ENCODE data around the gene SLC4A11. TPM values are rescaled to one million over a fixed set of nuclear protein-coding genes. Genes with fewer than 3 reads are reported as not detected.

SLC4A11 gene
- total RNA-seq, 1 experiment from 2014 or later, result 4.9 TPM

DNA sequence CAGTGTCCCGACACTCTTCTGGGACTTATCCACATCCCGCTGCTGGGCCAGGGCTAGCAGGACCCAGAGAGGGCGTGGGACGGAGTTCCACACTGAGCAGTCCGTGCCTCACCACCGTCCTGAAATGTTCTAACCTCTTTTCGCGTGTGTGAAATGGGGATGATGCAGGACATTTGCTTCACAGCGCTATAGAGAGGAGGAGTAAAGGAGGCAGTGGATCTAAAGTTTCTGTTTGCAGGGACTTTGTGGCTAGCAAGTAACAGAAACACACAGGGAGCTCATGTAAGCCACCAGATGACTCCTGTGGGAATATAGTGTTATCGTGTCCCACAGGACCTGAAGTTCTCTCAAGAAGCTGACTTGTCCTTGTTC, 29.1 kb downstream of the SLC4A11 start:
- no peak for DNase-seq
- Histone ChIP-seq H3K27me3 (ENCODE audit: control insufficient read depth, insufficient read depth, low read length) (no peaks in the 10 kb centered on the region), H3K4me3 (ENCODE audit: insufficient read depth, low read depth, low read length) (peak overlapping the region; percentile 79), H3K36me3 (replicated peaks; ENCODE audit: control insufficient read depth, insufficient read depth, low read length) (peaks cover 13% of the 10 kb centered on the region)

DNA sequence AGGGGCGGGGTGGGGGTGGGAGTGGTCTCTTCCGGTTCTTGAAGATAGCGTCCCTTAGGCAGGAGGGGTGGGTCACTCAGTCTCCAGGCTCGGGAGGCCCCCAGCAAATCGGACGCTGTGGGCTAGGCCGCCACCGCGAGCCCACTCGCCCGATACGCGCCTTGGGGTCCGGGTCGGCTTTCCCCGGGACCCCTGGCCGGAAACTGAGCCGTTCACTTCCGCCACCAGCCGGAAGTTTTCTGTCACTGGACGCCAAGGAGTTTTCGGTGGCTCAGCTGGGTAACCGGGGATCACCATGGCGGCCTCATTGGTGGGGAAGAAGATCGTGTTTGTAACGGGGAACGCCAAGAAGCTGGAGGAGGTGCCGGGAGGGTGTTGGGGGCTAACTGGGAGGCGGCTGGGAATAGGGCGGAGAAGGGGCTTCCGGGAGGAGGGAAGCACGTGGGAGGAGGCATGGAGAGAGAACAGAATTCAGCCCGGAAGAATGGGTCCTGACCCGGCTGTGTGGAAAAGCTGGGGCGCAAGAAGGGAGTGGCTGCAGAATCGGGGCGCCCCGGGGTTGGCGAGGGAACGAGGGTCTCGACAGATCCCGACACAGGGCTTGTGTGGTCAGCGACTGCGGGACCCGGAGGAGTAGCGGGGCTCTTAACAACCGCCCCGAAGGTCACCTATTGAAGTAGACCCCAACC, 29.6 kb downstream of the SLC4A11 start, which contains the start of gene ITPA:
Gene ITPA, plus strand, starts transcription at position 242 of the 689 bp plus-strand sequence. Its CDS starts 54 bp downstream, at position 296.
- Histone ChIP-seq H3K27me3 (ENCODE audit: control insufficient read depth, insufficient read depth, low read length) (no peaks in the 10 kb centered on the region), H3K36me3 (replicated peaks; ENCODE audit: control insufficient read depth, insufficient read depth, low read length) (peaks cover 11% of the 10 kb centered on the region), H3K4me3 (ENCODE audit: insufficient read depth, low read depth, low read length) (peak within 1 kb of the TSS; percentile 79)
- DNase-seq, result peak; percentile 89

DNA sequence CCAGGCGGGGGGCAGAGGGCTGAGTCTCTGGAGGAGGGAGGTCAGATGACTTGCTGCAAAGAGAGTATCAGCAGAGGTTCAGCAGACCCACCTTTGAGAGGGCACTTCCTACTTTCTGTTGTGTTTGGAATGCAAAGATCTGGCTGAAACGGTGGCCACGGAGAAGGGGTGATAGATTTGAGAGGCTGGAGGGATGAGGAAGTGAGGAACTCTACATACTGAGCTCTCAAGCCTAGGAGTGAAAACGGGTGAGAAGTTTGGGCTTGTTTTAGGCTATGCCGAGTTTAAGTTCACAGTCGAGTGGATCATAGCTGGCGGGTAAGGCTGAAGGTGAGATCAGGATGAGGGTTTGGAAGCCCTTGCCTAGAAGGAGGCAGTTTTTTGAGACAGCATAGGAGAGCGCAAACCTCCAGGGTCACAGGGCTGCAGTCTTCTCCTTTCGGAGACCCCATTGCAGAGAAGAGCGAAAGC, 30.2 kb downstream of the SLC4A11 start:
- peak overlapping the region; percentile 79 for H3K4me3 ChIP-seq (ENCODE audit: insufficient read depth, low read depth, low read length)
- DNase-seq, result no peak
- no peaks in the 10 kb centered on the region for H3K27me3 ChIP-seq (ENCODE audit: control insufficient read depth, insufficient read depth, low read length)
- H3K36me3 ChIP-seq (replicated peaks; ENCODE audit: control insufficient read depth, insufficient read depth, low read length), result peaks cover 7% of the 10 kb centered on the region

DNA sequence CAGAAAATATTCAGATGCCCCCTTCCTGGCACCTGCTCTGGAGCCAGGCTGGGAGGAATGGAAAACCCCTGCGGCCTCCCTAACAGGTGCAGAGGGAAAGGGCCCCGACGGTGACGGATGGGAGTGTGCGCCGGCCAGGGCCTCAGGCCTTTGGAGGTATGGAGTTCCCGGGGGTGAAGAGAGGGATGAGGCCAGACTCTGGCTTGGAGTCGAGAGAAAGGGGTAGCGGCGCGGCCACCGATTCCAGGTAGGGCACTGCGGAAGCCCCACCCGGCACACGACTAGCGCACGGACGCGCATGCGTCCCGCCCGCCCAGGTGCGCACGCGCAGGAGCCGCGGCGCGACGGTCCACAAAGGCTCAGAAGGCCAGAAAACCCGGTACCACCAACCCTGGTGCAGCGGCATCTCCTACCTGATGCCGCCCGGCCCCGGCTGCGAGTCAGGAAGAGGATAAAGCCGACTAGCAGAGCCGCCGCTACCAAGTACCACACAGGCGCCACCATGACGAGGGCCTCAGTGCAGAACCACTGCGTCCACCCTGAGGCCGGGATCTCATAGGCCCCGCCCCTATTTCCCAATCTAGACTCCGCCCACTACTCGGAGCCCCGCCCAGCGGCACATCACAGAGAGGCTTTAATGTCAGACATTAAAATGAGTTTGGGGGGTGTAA, 34.7 kb downstream of the SLC4A11 start, which contains the start of gene DDRGK1:
Gene DDRGK1, minus strand, starts transcription at position 559 of the 671 bp plus-strand sequence. Its CDS starts 55 bp downstream, at position 504.
- Histone ChIP-seq H3K4me3 (ENCODE audit: insufficient read depth, low read depth, low read length) (peak within 1 kb of the TSS; percentile 83), H3K36me3 (replicated peaks; ENCODE audit: control insufficient read depth, insufficient read depth, low read length) (peaks cover 15% of the 10 kb centered on the region), H3K27me3 (ENCODE audit: control insufficient read depth, insufficient read depth, low read length) (no peaks in the 10 kb centered on the region)
- peak; percentile 98 for DNase-seq

DNA sequence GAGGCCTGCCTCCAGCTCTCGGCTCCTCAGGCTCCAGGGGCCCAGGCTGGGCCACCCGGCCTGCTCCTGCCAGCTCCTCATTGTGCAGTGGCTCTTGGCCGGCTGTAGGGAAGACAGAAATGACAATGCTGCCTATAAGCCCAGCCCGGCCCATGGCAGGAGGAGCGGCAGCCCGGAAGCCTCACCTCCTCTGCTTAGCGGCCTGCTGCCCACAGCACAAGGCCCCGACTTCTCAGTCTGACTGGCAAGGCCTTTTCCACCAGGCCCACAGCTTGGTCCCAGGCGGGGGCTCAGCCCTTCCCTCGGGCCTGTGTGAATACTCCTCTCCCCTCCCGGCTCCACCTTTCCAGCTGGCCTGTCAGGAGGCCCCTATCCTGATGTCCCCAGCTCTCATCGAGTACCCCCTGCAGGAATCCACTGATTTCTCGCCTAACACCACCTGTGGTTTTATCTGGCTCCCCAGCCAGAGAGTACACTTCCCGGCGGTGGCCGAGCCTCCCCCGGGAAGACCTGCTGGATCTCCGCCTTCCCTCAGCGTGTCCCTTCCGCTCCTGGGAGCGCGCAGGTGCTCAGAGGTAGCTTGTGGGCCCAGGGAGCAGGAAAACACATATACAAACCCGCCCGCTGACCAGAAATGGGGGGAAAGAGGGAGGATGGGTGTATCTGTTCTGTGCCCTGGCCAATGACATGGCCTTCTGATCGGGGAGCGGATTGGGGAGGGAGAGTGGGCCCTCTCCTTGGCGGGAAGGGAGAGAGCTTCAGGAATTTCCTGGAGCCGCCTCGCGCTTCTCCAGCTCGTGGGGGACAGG, 35.5 kb downstream of the SLC4A11 start:
- Histone ChIP-seq H3K36me3 (replicated peaks; ENCODE audit: control insufficient read depth, insufficient read depth, low read length) (peaks cover 18% of the 10 kb centered on the region), H3K27me3 (ENCODE audit: control insufficient read depth, insufficient read depth, low read length) (no peaks in the 10 kb centered on the region), H3K4me3 (ENCODE audit: insufficient read depth, low read depth, low read length) (peak overlapping the region; percentile 83)
- DNase-seq, result peak; percentile 79

DNA sequence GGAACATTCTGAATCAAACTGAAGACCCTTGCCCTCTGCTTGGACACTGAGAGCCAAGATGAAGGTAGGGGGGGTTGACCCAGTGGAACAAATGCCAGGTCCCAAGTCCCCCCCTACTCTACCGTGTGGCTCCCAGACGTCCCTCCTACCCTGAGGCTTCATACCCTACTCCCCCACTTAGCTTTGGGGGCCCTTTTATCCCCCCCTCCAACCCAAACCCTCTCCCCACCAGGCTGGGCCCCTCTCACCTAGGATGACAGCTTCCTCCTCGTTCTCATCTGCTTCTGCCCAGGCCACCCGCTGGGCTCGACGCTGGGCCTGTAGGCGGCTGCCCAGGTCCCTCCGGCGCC, 36.0 kb downstream of the SLC4A11 start:
- Histone ChIP-seq H3K36me3 (replicated peaks; ENCODE audit: control insufficient read depth, insufficient read depth, low read length) (peaks cover 18% of the 10 kb centered on the region), H3K27me3 (ENCODE audit: control insufficient read depth, insufficient read depth, low read length) (no peaks in the 10 kb centered on the region), H3K4me3 (ENCODE audit: insufficient read depth, low read depth, low read length) (peak overlapping the region; percentile 83; the same call in 1 of the 2 replicates)
- no peak for DNase-seq

DNA sequence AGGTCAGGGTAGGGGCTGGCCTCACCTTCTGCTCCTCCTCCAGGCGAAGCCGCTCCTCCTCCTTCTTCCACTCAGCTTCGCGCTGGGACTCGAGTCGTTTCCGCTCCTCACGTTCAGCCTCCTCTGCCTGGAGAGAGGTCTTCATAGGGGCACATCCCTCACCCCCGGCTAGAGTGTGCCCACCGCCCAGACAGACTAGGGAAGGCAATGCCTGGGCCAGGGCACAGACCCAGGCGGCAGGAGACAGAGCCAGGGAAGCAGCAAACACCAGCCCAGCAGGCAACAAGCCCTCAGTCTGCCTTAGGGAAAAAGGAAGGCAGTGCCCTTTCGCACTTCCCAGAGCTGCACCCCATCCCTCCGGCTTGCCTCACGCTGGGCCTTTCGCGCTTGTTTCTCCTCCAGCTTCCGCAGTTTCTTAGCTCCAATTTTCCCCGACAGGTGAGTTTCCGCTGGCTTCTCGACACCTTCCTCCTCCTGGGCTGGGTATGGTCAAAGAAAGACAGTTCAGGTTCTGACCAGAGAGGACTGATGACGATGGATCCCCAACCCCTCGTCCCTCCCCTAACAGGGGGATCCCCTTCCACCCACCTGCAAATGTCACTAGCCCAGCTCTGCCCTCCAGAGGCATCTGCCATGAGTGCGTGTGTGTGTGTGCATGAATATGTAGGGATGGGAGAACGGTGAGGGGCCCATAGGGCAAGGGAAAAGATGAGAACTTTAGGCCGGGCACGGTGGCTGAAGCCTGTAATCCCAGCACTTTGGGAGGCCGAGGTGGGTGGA, 38.8 kb downstream of the SLC4A11 start:
- no peaks in the 10 kb centered on the region for H3K27me3 ChIP-seq (ENCODE audit: control insufficient read depth, insufficient read depth, low read length)
- H3K36me3 ChIP-seq (replicated peaks; ENCODE audit: control insufficient read depth, insufficient read depth, low read length), result peaks cover 25% of the 10 kb centered on the region
- no peak overlapping the region for H3K4me3 ChIP-seq (ENCODE audit: insufficient read depth, low read depth, low read length)
- DNase-seq, result peak; percentile 78

DNA sequence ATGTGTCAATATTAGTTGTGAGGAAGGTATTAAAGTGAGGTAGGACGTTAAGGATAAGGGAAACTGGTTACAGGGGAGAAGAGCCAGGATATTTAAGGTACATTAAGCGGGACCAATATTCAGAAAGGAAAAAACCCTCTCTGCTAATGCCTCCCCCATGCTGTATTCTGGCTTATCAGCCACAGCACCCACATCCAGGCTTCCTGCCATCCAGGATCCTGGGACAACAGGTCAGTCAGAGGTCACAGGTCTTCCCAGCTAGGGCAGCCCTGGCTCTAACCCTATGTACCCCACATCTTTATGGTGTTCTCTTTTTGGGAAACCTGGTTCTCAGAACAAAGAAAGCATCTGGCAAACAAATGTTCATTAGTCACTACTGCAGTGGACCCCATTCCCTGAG, 39.8 kb downstream of the SLC4A11 start:
- H3K27me3 ChIP-seq (ENCODE audit: control insufficient read depth, insufficient read depth, low read length), result no peaks in the 10 kb centered on the region
- peaks cover 33% of the 10 kb centered on the region for H3K36me3 ChIP-seq (replicated peaks; ENCODE audit: control insufficient read depth, insufficient read depth, low read length)
- no peak for DNase-seq
- no peak overlapping the region for H3K4me3 ChIP-seq (ENCODE audit: insufficient read depth, low read depth, low read length)

DNA sequence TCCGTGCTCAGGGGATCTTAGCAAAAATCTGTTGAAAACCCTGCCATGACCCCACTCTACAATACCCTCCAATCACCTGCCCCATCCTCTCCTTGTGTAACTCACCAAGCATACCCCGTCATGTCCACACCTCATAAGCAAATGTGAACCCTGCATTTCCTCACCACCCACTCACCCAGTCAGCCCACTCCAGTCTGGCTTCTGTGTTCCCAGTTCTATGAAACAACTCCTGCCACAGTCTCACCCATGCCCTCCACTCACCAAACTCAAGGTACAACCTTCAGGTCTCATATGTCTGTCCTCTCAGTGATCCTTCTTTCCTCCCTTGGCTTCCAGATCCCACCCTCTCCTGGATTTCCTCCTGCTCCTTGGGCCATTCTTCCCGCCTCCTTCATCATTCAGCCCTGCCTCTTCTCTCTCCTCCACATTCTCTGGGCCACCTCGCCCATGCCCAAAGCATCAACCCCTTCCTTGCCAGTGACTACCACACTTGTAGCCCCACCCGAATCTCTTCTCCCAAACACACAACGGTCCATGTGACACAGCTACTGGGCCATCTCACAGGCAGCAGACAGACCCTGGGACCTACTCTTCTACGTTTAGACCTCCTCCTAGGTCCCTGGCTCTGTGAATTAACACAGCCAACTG, 43.3 kb downstream of the SLC4A11 start:
- Histone ChIP-seq H3K27me3 (ENCODE audit: control insufficient read depth, insufficient read depth, low read length) (no peaks in the 10 kb centered on the region), H3K4me3 (ENCODE audit: insufficient read depth, low read depth, low read length) (no peak overlapping the region), H3K36me3 (replicated peaks; ENCODE audit: control insufficient read depth, insufficient read depth, low read length) (peaks cover 52% of the 10 kb centered on the region)
- DNase-seq, result peak; percentile 25

DNA sequence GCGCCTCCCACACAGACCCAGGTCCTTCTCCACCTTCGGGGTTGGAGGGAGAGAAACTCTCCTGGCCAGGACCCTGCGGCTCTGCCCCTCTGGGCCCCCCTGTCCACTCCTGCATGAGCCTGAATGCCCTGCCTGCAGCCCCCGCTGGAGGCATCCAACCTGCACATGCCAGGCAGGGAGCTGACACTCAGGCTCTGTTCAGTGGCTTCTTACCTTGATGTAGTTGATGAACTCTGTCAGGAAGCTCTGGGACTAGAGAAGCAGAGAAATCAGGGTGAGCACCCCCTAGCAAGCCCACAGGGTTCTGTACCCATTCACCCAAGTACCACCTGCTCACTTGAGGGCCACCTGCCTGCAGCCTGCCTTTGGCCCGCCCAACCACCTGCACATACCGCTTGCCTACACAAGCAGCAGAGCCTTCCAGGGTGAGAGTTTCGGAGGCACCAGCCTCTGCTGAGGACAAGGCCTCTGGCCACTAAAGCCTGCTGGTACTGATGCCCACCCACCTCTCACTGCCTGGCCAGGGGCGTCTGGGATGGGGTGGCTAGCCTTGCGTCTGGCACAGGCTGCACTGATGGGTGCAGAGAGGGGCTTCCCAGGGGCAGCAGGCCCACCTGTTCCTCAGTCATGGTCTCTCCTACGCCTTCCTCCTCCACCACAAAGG, 44.2 kb downstream of the SLC4A11 start:
- DNase-seq, result peak; percentile 18
- Histone ChIP-seq H3K4me3 (ENCODE audit: insufficient read depth, low read depth, low read length) (no peak overlapping the region), H3K27me3 (ENCODE audit: control insufficient read depth, insufficient read depth, low read length) (no peaks in the 10 kb centered on the region), H3K36me3 (replicated peaks; ENCODE audit: control insufficient read depth, insufficient read depth, low read length) (peaks cover 51% of the 10 kb centered on the region)

DNA sequence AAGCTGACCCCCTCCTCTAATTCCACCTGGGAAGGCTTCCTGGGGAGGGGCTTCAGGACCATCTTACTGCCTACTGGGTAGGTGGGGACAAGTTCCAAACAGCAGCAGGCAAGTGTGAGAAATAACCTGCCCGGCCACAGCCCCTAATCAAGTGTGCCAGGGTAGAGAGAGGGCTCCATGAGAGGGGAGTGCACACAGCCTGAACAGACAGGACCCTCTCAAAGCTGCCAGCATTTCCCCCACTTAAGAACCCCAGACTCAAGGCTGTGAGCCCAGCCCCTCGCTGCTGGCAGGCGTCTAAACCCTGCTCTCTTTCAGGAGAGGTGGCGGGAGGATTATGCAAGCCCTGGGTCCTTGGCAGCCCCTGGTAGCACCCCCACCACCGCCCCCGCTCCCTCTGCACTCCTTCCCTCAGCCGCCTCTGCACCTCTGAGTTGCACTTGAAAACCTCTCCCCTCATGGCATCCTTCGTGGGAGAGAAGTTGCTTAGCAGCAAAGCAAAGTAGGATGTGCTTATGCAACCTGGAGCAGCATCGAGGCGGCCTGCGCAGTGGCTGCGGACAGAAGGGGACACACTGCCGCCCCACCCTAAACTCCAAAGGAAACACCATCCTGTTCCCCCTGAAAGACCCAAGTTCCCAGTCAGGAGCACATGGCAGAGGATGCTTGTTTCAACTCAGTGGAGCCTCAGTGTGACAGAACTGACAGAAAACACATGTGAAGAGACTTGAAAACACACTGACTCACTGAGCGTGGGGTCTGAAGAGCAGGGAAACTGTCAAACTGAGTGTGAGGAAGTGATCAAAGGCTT, 45.0 kb downstream of the SLC4A11 start:
- H3K36me3 ChIP-seq (replicated peaks; ENCODE audit: control insufficient read depth, insufficient read depth, low read length), result peaks cover 45% of the 10 kb centered on the region
- no peaks in the 10 kb centered on the region for H3K27me3 ChIP-seq (ENCODE audit: control insufficient read depth, insufficient read depth, low read length)
- DNase-seq, result peak; percentile 29
- H3K4me3 ChIP-seq (ENCODE audit: insufficient read depth, low read depth, low read length), result no peak overlapping the region

DNA sequence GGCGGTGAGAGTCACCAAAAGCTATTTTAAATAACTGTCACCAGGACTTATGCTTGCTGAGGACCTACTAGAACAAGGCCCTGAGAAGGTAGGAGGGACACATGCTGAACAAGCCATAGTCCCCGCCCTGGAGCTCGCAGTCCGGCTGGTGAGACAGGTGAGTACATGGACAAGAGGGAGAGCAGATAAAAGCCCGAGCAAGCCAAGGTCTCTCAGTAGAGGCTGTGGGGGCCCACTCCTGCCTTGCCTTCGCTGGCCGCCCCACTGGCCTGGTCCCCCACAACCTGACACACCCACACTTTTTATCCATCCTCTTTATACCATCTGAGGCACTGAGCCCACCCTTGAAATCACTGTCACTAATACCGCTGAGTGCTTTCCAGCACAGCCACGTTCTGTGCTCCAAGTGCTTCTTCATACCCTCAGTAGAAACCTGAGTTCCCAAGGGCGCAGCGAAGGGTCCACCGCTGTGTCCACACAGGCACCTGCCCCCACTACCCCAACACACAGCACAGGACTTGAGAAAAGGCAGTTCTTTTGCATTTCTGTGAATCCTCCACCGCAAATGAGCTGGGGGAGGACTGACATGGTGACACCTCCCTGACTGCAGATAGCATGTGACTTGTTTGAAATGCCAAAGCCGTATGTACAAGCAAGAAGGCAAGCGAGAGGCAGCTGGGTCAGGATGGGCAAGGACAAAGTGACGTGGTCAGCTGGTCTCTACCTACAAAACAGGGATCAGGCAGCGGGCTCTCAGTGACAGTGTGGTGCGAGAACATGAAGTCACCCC, 46.6 kb downstream of the SLC4A11 start:
- Histone ChIP-seq H3K27me3 (ENCODE audit: control insufficient read depth, insufficient read depth, low read length) (no peaks in the 10 kb centered on the region), H3K4me3 (ENCODE audit: insufficient read depth, low read depth, low read length) (no peak overlapping the region), H3K36me3 (replicated peaks; ENCODE audit: control insufficient read depth, insufficient read depth, low read length) (peaks cover 45% of the 10 kb centered on the region)
- no peak for DNase-seq
